Activated T-helper 1 cell treated with anti-CD3 and anti-CD28 coated beads, Interleukin-12 subunit alpha, Interleukin-12 subunit beta, Interleukin-2, Interleukin-4 antibody, amounts not matched to agents 30 ng/mL and 10 ng/mL and 1 ng/mL, durations not matched to agents 14 hours and 24 hours and 36 hours (primary cell): ENCODE data around the gene SOS1. TPM values are rescaled to one million over a fixed set of nuclear protein-coding genes. Genes with fewer than 3 reads are reported as not detected.
"Not testable (repeated sequence)": the region's sequence is repeated elsewhere in the genome, so short reads cannot be mapped to it uniquely, and the experiment has no call there.

Experiments
- DNase-seq: peaks from one replicate; pipeline ENCODE4 v3.0.0; 2021; ENCODE audit warnings: low spot score
- H3K27ac Mint-ChIP-seq: one replicate; pipeline ENCODE4 v1.8.0; 2021; ENCODE audit warnings: mild to moderate bottlenecking, mixed read lengths
- H3K27me3 Mint-ChIP-seq: one replicate; pipeline ENCODE4 v1.8.0; 2022; ENCODE audit warnings: mild to moderate bottlenecking, moderate library complexity, mixed read lengths; ENCODE audit not compliant: insufficient read depth
- H3K36me3 Mint-ChIP-seq: one replicate; pipeline ENCODE4 v1.8.0; 2021; ENCODE audit warnings: low read depth, mixed read lengths
- H3K4me1 Mint-ChIP-seq: one replicate; pipeline ENCODE4 v1.8.0; 2021; ENCODE audit warnings: low read depth, mixed read lengths
- H3K4me3 Mint-ChIP-seq: one replicate; pipeline ENCODE4 v1.8.0; 2021; ENCODE audit warnings: mild to moderate bottlenecking, moderate library complexity, mixed read lengths
- H3K9me3 Mint-ChIP-seq: one replicate; pipeline ENCODE4 v1.8.0; 2021; ENCODE audit warnings: mixed read lengths
- intact Hi-C: fragments of 100-400 bp; cut with micrococcal nuclease; formaldehyde crosslinking; loops from one replicate; pipeline ENCODE4 v1.15.1; 2024
- total RNA-seq: library from RNA; stranded (reverse); gene quantifications from 2 replicates; pipeline ENCODE4 v1.2.3, GENCODE V29; 2022

The SOS1 gene
- total RNA-seq = 55.1 and 61.0 TPM in 2 replicates

GRCh38 chr2:39120771-39121522 lies at the start of gene SOS1:
Gene SOS1 (minus strand): TSS chr2:39121051. CDS start chr2:39120422, 629 bp downstream.
- DNase-seq = peak; percentile 93
- peaks cover 31% of the 10 kb centered on the region for H3K36me3 Mint-ChIP-seq
- intact Hi-C loops = loop anchor here (2.0 to 5.0 kb wide), 3 partner anchors 316 to 744 kb away; partner anchors contain the start of genes ATL2 and MAP4K3
- no peaks in the 10 kb centered on the region for H3K27me3 Mint-ChIP-seq
- peak within 1 kb of the TSS; percentile 95 for H3K4me3 Mint-ChIP-seq
- H3K9me3 Mint-ChIP-seq = no peaks in the 10 kb centered on the region
- peaks cover 73% of the 10 kb centered on the region for H3K4me1 Mint-ChIP-seq
- peak within 1 kb of the TSS; percentile 94 for H3K27ac Mint-ChIP-seq

DNA sequence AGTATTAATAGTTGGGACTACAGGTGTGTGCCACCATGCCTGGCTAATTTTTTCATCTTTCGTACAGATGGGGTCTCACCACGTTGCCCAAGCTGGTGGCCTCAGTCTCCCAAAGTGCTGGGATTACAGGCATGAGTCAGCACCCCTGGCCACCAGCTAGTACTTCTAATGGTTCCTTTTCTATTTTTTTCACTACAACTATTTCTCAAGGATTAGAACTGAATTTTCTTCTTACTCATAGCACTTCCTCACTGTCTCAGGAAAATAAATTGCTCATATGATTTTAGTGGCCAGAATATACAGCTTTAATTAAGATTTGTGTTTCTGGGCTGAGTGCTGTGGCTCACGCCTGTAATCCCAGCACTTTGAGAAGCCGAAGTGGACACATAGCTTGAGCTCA lies 43.2 kb upstream of the SOS1 start:
- Mint-ChIP-seq H3K36me3 (peaks cover under 1% of the 10 kb centered on the region), H3K9me3 (no peaks in the 10 kb centered on the region), H3K27me3 (peaks cover 8% of the 10 kb centered on the region), H3K27ac (no peak overlapping the region), H3K4me1 (peaks cover 11% of the 10 kb centered on the region), H3K4me3 (no peak overlapping the region)
- no peak for DNase-seq
- intact Hi-C loops = no loop called here

DNA sequence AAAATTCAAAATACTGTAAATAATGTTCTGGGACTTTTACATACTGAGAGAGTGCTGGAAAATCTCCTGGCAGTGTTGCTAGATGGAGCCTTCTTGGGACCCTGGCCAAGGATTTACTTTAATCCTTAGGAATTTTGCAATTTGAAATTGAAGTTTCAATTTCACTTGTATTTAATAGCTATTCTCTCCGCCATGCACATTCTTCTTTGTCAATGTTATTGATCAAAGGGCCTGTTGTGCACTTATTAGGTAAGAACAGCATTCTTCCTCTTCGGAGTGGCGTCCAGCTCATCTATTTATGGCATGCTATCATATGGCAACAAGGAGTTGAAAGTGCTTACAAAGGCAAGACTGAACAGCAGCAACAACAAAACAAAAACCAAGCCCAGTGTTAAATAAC lies 40.1 kb upstream of the SOS1 start:
- Mint-ChIP-seq H3K9me3 (no peaks in the 10 kb centered on the region), H3K27ac (no peak overlapping the region), H3K36me3 (no peaks in the 10 kb centered on the region), H3K4me3 (no peak overlapping the region), H3K4me1 (no peaks in the 10 kb centered on the region), H3K27me3 (peaks cover 5% of the 10 kb centered on the region)
- no peak for DNase-seq
- intact Hi-C loops = no loop called here

GRCh38 chr2:39159283-39159682 lies 38.4 kb upstream of the SOS1 start:
- intact Hi-C loops = no loop called here
- Mint-ChIP-seq H3K36me3 (no peaks in the 10 kb centered on the region), H3K27me3 (peaks cover 5% of the 10 kb centered on the region), H3K4me3 (no peak overlapping the region), H3K9me3 (no peaks in the 10 kb centered on the region), H3K27ac (peak overlapping the region; percentile 23), H3K4me1 (no peaks in the 10 kb centered on the region)
- DNase-seq = no peak

- H3K27ac Mint-ChIP-seq = no peak overlapping the region
These were observed 37.5 kb upstream of the SOS1 start for GRCh38 chr2:39158351-39158750.

DNA sequence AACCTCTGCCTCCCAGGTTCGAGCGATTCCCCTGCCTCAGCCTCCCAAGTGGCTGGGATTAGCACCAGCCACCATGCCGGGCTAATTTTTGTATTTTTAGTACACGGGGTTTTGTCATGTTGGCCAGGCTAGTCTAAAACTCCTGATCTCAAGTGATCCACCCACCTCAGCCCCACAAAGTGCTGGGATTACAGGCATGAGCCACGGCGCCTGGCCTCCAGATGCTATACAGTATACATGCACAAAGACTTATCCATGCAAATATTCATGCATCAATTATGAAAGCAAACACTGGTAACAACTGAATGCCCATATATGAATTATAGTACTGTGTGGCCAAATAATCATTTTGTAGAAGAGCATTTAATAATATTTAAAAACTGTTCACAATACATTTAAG lies 36.0 kb upstream of the SOS1 start:
- Mint-ChIP-seq H3K27me3 (no peaks in the 10 kb centered on the region), H3K27ac (no peak overlapping the region), H3K36me3 (no peaks in the 10 kb centered on the region), H3K4me3 (no peak overlapping the region), H3K4me1 (peaks cover 4% of the 10 kb centered on the region), H3K9me3 (no peaks in the 10 kb centered on the region)
- no peak for DNase-seq
- intact Hi-C loops = no loop called here

More at GRCh38 chr2:39158351-39158750, 37.5 kb upstream of the SOS1 start:
- Mint-ChIP-seq H3K36me3 (no peaks in the 10 kb centered on the region), H3K9me3 (no peaks in the 10 kb centered on the region), H3K4me3 (no peak overlapping the region), H3K4me1 (no peaks in the 10 kb centered on the region), H3K27me3 (peaks cover 2% of the 10 kb centered on the region)
- no peak for DNase-seq
- intact Hi-C loops = no loop called here

DNA sequence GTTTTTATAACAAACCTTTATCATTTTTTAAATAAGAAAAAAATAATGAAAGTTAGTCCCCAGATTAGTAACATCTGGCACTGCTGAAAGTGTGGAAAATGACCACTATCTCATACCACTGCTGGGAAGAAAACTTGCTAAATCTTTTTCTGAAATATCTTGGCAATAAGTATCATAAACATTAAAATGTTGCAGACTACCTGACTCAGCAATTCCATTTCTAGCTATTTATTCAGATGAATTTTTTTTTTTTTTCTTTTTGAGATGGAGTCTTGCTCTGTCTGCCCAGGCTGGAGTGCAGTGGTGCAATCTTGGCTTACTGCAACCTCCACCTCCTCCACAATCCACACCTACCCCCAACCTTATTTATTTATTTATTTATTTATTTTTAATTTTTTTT lies 35.3 kb upstream of the SOS1 start:
- no peak overlapping the region for H3K4me3 Mint-ChIP-seq
- H3K36me3 Mint-ChIP-seq = no peaks in the 10 kb centered on the region

DNA sequence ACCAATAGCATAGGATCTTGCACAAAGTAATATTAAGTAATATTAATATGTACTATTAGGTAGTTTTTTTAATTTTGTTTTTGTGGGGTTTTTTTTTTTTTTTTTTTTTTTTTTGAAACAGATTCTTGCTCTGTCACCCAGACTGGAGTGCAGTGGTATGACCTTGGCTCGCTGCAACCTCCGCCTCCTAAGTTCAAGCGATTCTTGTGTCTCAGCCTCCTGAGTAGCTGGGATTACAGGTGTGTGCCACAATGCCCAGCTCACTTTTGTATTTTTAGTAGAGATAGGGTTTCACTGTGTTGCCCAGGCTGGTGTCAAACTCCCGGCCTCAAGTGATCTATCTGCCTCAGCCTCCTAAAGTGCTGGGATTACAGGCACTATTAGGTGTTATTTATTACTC lies 34.7 kb upstream of the SOS1 start:
- DNase-seq, H3K27ac Mint-ChIP-seq, H3K9me3 Mint-ChIP-seq, intact Hi-C loops, H3K4me1 Mint-ChIP-seq, H3K27me3 Mint-ChIP-seq, H3K36me3 Mint-ChIP-seq, H3K4me3 Mint-ChIP-seq: not testable (repeated sequence)

More for the DNA sequence above, 35.3 kb upstream of the SOS1 start:
- no peak overlapping the region for H3K27ac Mint-ChIP-seq
- intact Hi-C loops = no loop called here
- DNase-seq = no peak
- H3K27me3 Mint-ChIP-seq = no peaks in the 10 kb centered on the region
- H3K4me1 Mint-ChIP-seq = peaks cover 4% of the 10 kb centered on the region
- no peaks in the 10 kb centered on the region for H3K9me3 Mint-ChIP-seq

GRCh38 chr2:39154944-39155343 lies 34.1 kb upstream of the SOS1 start:
- DNase-seq = no peak
- Mint-ChIP-seq H3K27me3 (no peaks in the 10 kb centered on the region), H3K36me3 (peaks cover 1% of the 10 kb centered on the region), H3K4me1 (peaks cover 10% of the 10 kb centered on the region), H3K27ac (no peak overlapping the region), H3K9me3 (no peaks in the 10 kb centered on the region), H3K4me3 (no peak overlapping the region)
- intact Hi-C loops = no loop called here

DNA sequence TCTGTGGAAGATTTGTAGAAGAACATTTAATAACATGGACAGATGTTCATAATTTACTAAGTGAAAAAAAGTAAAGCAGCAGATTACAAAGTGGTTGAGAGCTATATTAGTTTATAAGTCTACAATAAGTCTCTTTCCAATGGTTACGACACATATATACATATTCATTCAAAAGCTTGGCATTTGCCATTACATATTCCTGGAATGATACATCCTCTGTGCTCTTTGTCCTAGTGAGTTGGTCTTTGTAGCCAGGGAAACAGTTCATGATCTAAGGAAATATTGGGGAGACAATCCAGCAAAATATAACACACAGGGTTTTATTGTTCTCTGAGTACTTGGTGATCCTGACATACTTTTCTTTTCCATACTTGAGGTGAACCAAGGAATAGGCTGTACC lies 32.5 kb upstream of the SOS1 start:
- no peak for DNase-seq
- H3K36me3 Mint-ChIP-seq = peaks cover 1% of the 10 kb centered on the region
- H3K4me1 Mint-ChIP-seq = peaks cover 11% of the 10 kb centered on the region
- intact Hi-C loops = no loop called here
- no peak overlapping the region for H3K27ac Mint-ChIP-seq
- no peaks in the 10 kb centered on the region for H3K27me3 Mint-ChIP-seq
- H3K9me3 Mint-ChIP-seq = no peaks in the 10 kb centered on the region
- H3K4me3 Mint-ChIP-seq = no peak overlapping the region

DNA sequence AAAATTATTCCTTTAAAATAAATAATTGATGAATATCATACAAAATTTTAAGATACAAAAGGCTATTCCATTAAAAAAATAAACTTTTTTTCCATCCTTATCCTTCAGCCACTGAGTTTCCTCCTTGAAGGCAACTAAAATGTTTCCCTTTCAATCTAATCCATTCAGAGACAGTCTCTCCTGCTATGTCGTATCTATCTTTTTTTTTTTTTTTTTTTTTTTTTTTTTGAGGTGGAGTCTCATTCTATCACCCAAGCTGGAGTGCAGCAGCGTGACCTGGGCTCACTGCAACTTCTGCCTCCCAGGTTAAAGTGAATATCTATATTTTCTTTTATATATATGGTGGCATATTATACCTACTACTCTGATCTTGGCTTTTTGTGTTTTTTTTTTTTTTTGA lies 31.7 kb upstream of the SOS1 start:
- intact Hi-C loops = no loop called here
- no peak for DNase-seq
- H3K4me3 Mint-ChIP-seq = no peak overlapping the region
- H3K27ac Mint-ChIP-seq = no peak overlapping the region
- no peaks in the 10 kb centered on the region for H3K27me3 Mint-ChIP-seq
- peaks cover 3% of the 10 kb centered on the region for H3K36me3 Mint-ChIP-seq
- H3K4me1 Mint-ChIP-seq = peaks cover 11% of the 10 kb centered on the region
- H3K9me3 Mint-ChIP-seq = no peaks in the 10 kb centered on the region

DNA sequence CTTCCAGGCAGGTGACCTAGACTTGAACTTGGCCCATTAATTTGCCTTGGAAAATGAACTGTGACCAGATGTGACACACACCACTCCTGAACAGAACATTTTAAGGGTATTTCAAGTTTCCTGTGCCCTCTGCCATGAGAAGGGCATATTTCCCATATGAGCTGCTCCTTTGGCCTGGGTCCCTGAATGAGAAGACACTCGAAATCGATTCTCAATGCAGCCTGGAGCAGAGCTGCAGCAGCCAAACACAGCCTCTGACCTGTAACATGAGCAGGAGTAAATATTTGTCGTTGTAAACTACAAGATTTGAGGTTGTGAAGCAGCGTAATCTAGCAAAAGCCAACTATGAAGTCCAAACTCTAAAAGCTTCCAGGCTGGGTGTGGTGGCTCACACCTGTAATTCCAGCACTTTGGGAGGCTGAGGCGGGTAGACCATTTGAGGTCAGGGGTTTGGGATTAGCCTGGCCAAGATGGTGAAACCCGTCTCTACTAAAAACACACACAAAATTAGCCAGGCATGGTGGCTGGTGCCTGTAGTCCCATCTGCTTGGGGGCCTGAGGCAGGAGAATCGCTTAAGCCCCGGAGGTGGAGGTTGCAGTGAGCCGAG lies 30.1 kb upstream of the SOS1 start:
- Mint-ChIP-seq H3K36me3 (peaks cover 3% of the 10 kb centered on the region), H3K27me3 (no peaks in the 10 kb centered on the region), H3K27ac (no peak overlapping the region), H3K9me3 (no peaks in the 10 kb centered on the region), H3K4me1 (peaks cover 11% of the 10 kb centered on the region), H3K4me3 (no peak overlapping the region)
- intact Hi-C loops = no loop called here
- DNase-seq = no peak

- Mint-ChIP-seq H3K36me3 (peaks cover 3% of the 10 kb centered on the region), H3K27ac (peak overlapping the region; percentile 58), H3K4me1 (peaks cover 11% of the 10 kb centered on the region), H3K27me3 (no peaks in the 10 kb centered on the region), H3K4me3 (no peak overlapping the region), H3K9me3 (no peaks in the 10 kb centered on the region)
- no peak for DNase-seq
- intact Hi-C loops = no loop called here
These were observed 29.3 kb upstream of the SOS1 start for GRCh38 chr2:39150102-39150562.
